Sigmoid colon (tissue), 7 donors: ENCODE data around the gene CEP63. TPM values are rescaled to one million over a fixed set of nuclear protein-coding genes. Genes with fewer than 3 reads are reported as not detected.

ENCODE experiments used
- DNase-seq: peaks from one replicate; pipeline ENCODE4 v3.0.0-alpha.2; 2019
- H3K27ac ChIP-seq, 4 donors: fragments of 200-600 bp; sonication (generic); one replicate each; pipeline ENCODE4 v1.5.1; 2016 to 2019; ENCODE audit warnings: mild to moderate bottlenecking in 1 of 4
- H3K27me3 ChIP-seq, 3 donors: fragments of 200-600 bp; sonication (generic); one replicate each; pipeline ENCODE4 v1.5.1; 2019; ENCODE audit warnings: mild to moderate bottlenecking in 1 of 3
- H3K36me3 ChIP-seq, 4 donors: fragments of 200-600 bp; sonication (generic); one replicate each; pipeline ENCODE4 v1.5.1; 2016 to 2019
- H3K4me1 ChIP-seq, 4 donors: fragments of 200-600 bp; sonication (generic); one replicate each; pipeline ENCODE4 v1.5.1; 2017 to 2019
- H3K4me3 ChIP-seq, 4 donors: fragments of 200-600 bp; sonication (generic); one replicate each; pipeline ENCODE4 v1.5.1; 2017 to 2019; ENCODE audit warnings: mild to moderate bottlenecking in 2 of 4, moderate library complexity in 1 of 4
- H3K9me3 ChIP-seq, 4 donors: fragments of 200-600 bp in 3 of 4; sonication (generic) in 3 of 4; one replicate each; pipeline versions ENCODE4 v1.5.1 to v1.6.1; 2013 to 2019
- EP300 ChIP-seq, 4 donors: sonication (generic); formaldehyde crosslinking; IDR thresholded peaks; one replicate each; pipeline ENCODE4 v1.6.1; 2017; ENCODE audit warnings: antibody characterized with exemption in 4 of 4
- POLR2A ChIP-seq, 2 donors: fragments of 450-650 bp; IDR thresholded peaks; one replicate each; pipeline ENCODE4 v1.6.1; 2016; ENCODE audit warnings: antibody characterized with exemption in 2 of 2, mild to moderate bottlenecking in 2 of 2, moderate library complexity in 2 of 2
- POLR2AphosphoS5 ChIP-seq, 4 donors: sonication (generic); formaldehyde crosslinking; IDR thresholded peaks; one replicate each; pipeline ENCODE4 v1.6.1; 2017; ENCODE audit warnings: antibody characterized with exemption in 4 of 4
- WGBS, 2 donors: extraction: QIAGEN DNeasy Blood & Tissue Kit; methylation state at CpG; one replicate each; pipeline ENCODE4 v1.1.7; 2013; 5-methylcytosine and 5-hydroxymethylcytosine counted together
- intact Hi-C: fragments of 100-400 bp; cut with DNase I; formaldehyde crosslinking; loops from one replicate; pipeline ENCODE4 v1.15.1; 2023
- polyA plus RNA-seq, 3 donors: library from polyadenylated mRNA; stranded (reverse); fragments of 200-250 nt; gene quantifications; one replicate each; pipeline ENCODE4 v1.2.3, GENCODE V29; 2013
- total RNA-seq, 4 donors: library from RNA; depleted of rRNA; stranded (reverse); fragments of >200 nt; gene quantifications; one replicate each; pipeline ENCODE4 v1.1.0, GENCODE V29; 2016
- TF ChIP-seq, protein P1 (sequence below), 4 experiments: fragments of 450-650 bp in 3 of 4; fragments of 200-600 bp in 1 of 4; IDR thresholded peaks; one replicate each; pipeline ENCODE4 v1.5.1; 2016 to 2019; ENCODE audit warnings: antibody characterized with exemption in 4 of 4, mild to moderate bottlenecking in 3 of 4, moderate library complexity in 2 of 4
- donor health status: healthy with polysubstance abuse.
- donor health status: Bipolar disorder and iron deficiency.
- donor health status: healthy.

CEP63 gene
- total RNA-seq (10 to 100 TPM; 22.5 to 33.5 (median 25.6) TPM), polyA plus RNA-seq (10 to 100 TPM; 16.6 to 18.6 (median 17.8) TPM)

DNA sequence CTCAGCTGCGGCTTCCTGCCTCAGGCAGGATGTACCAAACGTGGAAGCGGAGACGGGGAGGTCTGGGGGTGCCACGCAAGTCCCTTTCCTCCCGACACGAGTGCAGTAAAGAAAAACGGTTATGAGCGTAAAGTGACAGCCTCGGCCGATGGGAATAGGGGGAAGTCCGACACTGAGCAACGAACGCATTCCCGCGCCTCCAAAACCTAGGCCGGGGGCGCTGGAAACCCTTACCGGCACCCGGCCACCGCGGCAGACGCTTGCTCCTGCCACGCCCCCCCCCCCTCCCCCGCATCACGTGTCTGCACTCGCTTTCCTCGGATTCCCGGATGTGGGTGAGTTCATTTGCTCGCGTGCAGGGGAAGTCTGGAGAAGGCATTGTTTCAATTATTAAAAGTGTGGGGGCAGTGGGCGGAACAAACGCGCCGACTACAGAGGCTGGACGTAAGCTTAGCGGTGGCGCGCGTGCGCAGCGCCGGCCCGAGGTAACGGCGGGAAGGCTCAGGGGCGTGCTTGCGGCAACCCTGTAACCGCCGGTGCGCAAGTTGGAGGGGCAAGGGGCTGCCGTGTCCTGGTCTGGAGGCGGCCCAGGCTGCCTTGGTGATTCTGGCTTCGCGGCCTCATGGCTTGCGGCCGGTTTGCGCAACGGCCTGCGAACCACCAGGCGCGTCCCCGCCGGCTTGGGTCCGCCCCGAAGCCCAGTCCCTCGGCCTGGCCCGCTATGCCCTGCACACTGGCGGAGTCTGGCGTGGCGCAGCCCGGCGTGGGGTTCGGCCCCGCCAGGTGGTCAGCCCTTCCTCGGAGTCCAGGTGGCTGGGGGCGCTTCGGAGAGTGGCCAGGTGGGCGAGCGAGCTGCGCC lies at the start of gene CEP63, which contains the start of gene ANAPC13:
TSS of gene CEP63 (plus strand) at position 340 of the 859 bp plus-strand sequence. CDS start 9,264 bp downstream, outside the sequence.
TSS of gene ANAPC13 (minus strand) at position 268 of the 859 bp plus-strand sequence. CDS start 3,081 bp downstream, outside the sequence.
- Histone ChIP-seq H3K4me1 (peaks cover 0 to 41% (median 32%) of the 10 kb centered on the region in 4 donors), H3K9me3 (no peaks in the 10 kb centered on the region), H3K27me3 (no peaks in the 10 kb centered on the region), H3K27ac (peak within 1 kb of the TSS; percentile 94 to 97 (median 96)), H3K36me3 (peaks cover 5 to 20% (median 11%) of the 10 kb centered on the region in 4 donors), H3K4me3 (peak within 1 kb of the TSS; percentile 59 to 81 (median 75))
- intact Hi-C loops = loop anchor here (5.0 kb wide), 4 partner anchors 114 to 1764 kb away; partner anchors contain the start of genes AMOTL2, CDV3 and NPHP3
- whole genome bisulfite sequencing, 2 donors = 0% methylated on average over 81 of the region's 81 CpGs
- peak; percentile 98 for DNase-seq
- TF ChIP-seq EP300 (IDR thresholded peaks at IDR 0.05) = no peak
- TF ChIP-seq POLR2AphosphoS5 (IDR thresholded peaks at IDR 0.05) = peak; percentile 84 to 91 (median 88)
- TF ChIP-seq, protein P1, sequence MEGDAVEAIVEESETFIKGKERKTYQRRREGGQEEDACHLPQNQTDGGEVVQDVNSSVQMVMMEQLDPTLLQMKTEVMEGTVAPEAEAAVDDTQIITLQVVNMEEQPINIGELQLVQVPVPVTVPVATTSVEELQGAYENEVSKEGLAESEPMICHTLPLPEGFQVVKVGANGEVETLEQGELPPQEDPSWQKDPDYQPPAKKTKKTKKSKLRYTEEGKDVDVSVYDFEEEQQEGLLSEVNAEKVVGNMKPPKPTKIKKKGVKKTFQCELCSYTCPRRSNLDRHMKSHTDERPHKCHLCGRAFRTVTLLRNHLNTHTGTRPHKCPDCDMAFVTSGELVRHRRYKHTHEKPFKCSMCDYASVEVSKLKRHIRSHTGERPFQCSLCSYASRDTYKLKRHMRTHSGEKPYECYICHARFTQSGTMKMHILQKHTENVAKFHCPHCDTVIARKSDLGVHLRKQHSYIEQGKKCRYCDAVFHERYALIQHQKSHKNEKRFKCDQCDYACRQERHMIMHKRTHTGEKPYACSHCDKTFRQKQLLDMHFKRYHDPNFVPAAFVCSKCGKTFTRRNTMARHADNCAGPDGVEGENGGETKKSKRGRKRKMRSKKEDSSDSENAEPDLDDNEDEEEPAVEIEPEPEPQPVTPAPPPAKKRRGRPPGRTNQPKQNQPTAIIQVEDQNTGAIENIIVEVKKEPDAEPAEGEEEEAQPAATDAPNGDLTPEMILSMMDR (IDR thresholded peaks at IDR 0.05) = no peak
- peak; percentile 35 to 62 for TF ChIP-seq POLR2A (IDR thresholded peaks at IDR 0.05)

DNA sequence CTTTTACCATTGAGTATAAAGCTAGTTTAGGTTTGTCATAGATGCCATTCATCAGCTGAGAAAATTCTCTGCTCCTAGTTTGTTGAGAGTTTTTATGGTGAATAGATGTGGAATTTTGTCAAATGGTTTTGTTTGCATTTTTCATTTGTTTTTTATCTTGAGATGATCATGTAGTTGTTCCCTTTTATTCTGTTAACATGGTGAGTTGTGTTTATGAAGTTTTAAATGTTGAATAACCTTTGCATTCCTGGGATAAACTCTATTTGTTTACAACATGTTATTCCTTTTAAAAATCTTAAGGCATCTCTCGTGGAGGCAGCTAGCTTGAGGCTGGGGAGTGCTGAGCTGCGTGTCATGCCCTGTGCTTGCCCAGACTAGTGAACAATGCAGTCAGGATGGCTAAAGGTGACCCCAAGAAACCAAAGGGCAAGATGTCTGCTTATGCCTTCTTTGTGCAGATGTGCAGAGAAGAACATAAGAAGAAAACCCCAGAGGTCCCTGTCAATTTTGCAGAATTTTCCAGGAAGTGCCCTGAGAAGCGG lies 48.6 kb upstream of the CEP63 start:
- TF ChIP-seq EP300 (IDR thresholded peaks at IDR 0.05) = no peak
- TF ChIP-seq, protein P1 (IDR thresholded peaks at IDR 0.05) = no peak
- TF ChIP-seq POLR2AphosphoS5 (IDR thresholded peaks at IDR 0.05) = no peak
- no peak for TF ChIP-seq POLR2A (IDR thresholded peaks at IDR 0.05)
- H3K9me3 ChIP-seq = no peaks in the 10 kb centered on the region
- DNase-seq = no peak
- H3K4me3 ChIP-seq = no peak overlapping the region
- H3K27me3 ChIP-seq = no peaks in the 10 kb centered on the region
- intact Hi-C loops = no loop called here
- H3K27ac ChIP-seq = no peak overlapping the region
- WGBS, 2 donors = 69 to 80% methylated on average over 3 of the region's 3 CpGs
- no peaks in the 10 kb centered on the region for H3K4me1 ChIP-seq
- H3K36me3 ChIP-seq = no peaks in the 10 kb centered on the region

DNA sequence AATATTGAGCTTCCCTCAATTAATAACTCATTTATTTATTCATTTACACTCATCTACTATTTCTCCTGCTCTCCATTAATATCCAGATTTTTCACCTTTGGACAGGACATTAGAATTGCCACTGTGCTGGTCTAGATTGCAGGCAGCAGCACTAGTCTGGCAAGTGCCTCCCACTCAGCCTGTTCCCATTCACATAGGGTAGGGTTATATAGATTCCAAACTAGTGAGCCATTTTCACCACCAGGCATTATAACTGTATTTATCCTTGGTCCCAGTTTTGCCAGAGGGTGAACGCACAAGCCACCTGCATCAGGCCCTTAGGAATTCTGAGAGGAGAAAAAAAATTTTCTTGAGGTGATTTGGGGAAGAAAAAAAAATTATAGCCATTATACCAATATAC lies 44.5 kb upstream of the CEP63 start:
- intact Hi-C loops = no loop called here
- Histone ChIP-seq H3K9me3 (no peaks in the 10 kb centered on the region), H3K36me3 (no peaks in the 10 kb centered on the region), H3K4me1 (peaks cover 0 to 7% (median 0%) of the 10 kb centered on the region in 4 donors), H3K27ac (no peak overlapping the region), H3K27me3 (no peaks in the 10 kb centered on the region), H3K4me3 (no peak overlapping the region)
- 81 to 89% methylated on average over 1 of the region's 1 CpG for WGBS, 2 donors
- DNase-seq = no peak
- TF ChIP-seq EP300 (IDR thresholded peaks at IDR 0.05) (no peak), POLR2A (IDR thresholded peaks at IDR 0.05) (no peak), POLR2AphosphoS5 (IDR thresholded peaks at IDR 0.05) (no peak)
- TF ChIP-seq, protein P1 (IDR thresholded peaks at IDR 0.05) = no peak

DNA sequence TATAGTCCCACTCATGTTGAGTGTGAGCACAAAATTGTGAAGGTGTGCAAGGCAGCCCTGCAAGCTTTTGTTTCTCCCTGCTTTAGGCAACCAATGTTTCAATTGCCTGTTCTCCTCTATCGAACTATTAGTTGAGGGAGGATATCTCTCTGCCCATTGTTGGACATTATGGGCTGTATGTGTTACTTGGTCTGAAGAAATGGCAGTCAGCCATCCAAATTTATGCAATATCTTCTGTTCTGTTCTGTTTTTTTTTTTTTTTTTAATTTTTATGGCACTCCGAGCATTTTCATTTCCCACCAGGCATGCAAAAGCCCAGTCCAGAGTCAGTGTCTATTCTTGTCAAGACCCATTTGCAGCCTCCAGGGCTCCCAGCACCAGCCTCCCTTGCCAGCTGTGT lies 44.0 kb upstream of the CEP63 start:
- intact Hi-C loops = no loop called here
- WGBS, 2 donors = 85 to 86% methylated on average over 2 of the region's 2 CpGs
- Histone ChIP-seq H3K4me1 (peaks cover 0 to 7% (median 0%) of the 10 kb centered on the region in 4 donors), H3K36me3 (no peaks in the 10 kb centered on the region), H3K4me3 (no peak overlapping the region), H3K27me3 (no peaks in the 10 kb centered on the region), H3K9me3 (no peaks in the 10 kb centered on the region), H3K27ac (no peak overlapping the region)
- DNase-seq = no peak
- TF ChIP-seq EP300 (IDR thresholded peaks at IDR 0.05) (no peak), POLR2AphosphoS5 (IDR thresholded peaks at IDR 0.05) (no peak), POLR2A (IDR thresholded peaks at IDR 0.05) (no peak)
- TF ChIP-seq, protein P1 (IDR thresholded peaks at IDR 0.05) = no peak
